Skeletal muscle cell (primary cell): ENCODE measurements around the gene DENND5B.

Source experiments
- DNase-seq: peaks from one replicate; pipeline ENCODE4 v3.0.0-alpha.2; 2010; ENCODE audit warnings: low read depth
- H3K4me3 ChIP-seq: 2 replicates; pipeline ENCODE4 v1.5.1; 2011; ENCODE audit warnings: low read depth, mild to moderate bottlenecking, control low read depth, low read length, moderate library complexity

The DENND5B gene

GRCh38 chr12:31362759-31363415 is 228.0 kb downstream of the DENND5B start:
- H3K4me3 ChIP-seq = no peak overlapping the region
- DNase-seq = no peak

DNA sequence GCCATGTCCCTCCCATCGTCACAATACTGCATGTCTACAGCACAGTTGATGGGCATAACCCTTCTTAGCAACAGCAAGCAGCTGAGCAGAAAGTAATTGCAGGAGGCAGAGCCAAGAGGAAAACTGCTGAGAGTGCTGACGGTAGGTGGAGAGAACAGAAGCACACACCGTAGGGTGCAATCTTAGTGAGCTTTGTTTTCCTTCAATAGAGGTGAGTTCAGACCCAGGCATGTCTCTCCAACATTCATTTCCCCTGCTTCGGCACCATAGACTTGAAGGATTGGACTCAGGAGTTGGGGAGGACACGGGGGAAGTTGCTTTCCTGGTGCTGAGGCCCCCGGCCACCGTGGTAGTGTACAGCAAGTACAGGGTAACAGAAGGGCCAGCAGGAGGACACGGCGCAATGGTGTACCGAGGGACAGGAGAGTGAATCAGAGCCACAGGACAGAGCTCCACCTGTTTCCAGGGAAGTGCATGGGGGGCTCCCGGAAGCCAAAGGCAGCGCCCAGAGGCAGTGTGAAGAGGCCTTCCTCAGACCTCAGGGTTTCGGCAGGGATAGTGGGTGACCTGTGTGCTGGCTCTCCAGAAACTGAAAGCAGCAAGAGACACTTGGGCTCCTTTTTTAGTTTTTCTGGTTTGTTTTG is 228.7 kb downstream of the DENND5B start:
- no peak for DNase-seq
- H3K4me3 ChIP-seq = no peak overlapping the region

DNA sequence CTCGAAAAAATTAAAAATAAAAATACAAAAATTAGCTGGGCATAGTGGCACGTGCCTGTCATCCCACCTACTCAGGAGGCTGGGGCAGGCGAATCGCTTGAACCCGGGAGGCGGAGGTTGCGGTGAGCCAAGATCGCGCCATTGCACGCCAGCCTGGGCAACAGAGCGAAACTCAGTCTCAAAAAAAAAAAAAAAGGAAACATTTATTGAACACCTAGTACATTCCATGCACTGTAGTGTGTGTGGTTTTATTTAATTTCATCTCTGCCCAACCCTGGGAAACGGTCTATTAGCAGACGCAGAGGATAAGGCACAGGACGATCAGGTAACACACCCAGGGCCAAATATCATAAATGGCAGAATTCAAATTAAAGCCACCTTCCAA is 229.2 kb downstream of the DENND5B start:
- H3K4me3 ChIP-seq = no peak overlapping the region
- DNase-seq = no peak

DNA sequence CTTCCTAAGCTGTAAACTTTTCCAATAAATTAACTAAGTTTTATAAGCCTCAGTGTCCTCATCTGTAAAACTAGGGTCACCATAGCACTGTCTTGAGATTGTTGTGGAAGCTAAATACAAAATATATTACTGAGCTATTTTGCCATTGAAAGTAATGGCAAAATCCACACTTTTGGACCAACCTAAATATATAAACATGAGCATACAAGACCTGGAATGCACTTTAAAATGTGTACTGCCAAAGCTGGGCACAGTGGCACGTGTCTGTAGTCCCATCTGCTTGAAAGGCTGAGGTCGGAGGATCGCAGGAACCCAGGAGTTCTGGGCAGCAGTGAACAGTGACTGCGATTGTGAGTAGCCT is 235.2 kb downstream of the DENND5B start:
- no peak for DNase-seq
- no peak overlapping the region for H3K4me3 ChIP-seq

DNA sequence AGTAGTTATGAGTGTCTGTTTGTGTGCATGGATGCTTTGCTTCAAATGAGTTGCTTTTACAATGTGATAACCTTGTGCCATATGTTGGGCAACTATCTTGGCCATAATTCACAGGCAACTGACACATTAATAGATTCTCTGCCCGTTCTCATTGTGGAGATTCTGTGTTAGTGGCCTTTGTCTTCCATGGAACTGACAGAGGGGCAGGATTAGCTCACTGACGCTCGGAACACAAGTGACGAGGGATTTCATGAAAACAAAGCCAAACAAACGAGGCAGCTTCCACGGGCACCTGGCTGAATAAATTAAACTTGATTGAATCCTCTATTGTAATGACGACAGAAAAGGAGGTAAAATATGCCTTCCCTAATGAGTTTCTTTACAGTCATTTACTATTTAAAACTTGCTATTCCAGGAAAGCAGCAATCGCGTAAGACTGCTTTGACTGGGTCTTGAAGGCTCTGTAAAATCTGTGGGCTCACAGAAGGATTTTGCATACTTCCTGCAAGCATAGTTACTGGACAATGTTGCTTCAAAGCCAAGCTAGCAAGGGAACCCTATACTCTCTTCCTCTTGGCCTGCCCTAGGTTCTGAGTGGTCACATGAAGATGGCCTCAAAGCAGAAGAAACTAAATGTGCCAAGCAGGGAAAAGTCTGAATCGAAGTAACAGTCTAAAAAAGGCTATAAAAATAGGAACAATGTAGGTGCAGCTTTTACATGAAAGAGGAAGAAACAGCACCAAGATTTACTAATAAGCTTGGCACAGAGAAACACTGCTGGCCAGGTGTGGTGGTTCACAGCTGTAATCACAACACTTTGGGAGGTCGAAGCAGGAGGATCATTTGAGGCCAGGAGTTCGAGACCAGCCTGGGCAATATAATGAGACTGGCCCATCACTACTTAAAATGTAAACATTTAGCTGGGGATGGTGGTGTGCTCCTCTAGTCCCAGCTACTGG is 236.9 kb downstream of the DENND5B start:
- H3K4me3 ChIP-seq = no peak overlapping the region
- DNase-seq = no peak

- no peak overlapping the region for H3K4me3 ChIP-seq
- DNase-seq = no peak
Measured at GRCh38 chr12:31346267-31346666, 244.7 kb downstream of the DENND5B start.

DNA sequence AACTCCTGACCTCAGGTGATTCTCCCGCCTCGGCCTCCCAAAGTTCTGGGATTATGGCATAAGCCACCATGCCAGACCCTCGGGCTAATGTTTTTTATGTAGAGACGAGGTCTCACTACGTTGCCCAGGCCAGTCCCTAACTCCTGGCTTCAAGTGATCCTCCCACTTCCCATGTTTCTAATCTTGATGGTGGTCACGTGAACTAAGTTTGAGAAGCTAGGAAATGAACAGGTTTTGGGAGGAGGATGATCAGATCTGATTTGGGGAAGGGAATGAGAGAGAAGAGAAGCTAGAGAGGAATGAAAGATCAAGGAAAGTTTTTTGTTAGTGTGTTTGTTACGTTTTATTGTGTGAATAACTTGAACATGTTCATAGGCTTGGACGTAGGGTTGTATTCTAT is 247.8 kb downstream of the DENND5B start:
- no peak for DNase-seq
- H3K4me3 ChIP-seq = no peak overlapping the region

GRCh38 chr12:31342286-31342685 is 248.7 kb downstream of the DENND5B start:
- no peak for DNase-seq
- H3K4me3 ChIP-seq = no peak overlapping the region

GRCh38 chr12:31339831-31340622 is 250.9 kb downstream of the DENND5B start:
- H3K4me3 ChIP-seq = no peak overlapping the region
- DNase-seq = no peak

- no peak for DNase-seq
- H3K4me3 ChIP-seq = no peak overlapping the region
Measured at GRCh38 chr12:31337952-31338351, 253.0 kb downstream of the DENND5B start.
